ENCODE data around the gene OSBPL1A.

The OSBPL1A gene

DNA sequence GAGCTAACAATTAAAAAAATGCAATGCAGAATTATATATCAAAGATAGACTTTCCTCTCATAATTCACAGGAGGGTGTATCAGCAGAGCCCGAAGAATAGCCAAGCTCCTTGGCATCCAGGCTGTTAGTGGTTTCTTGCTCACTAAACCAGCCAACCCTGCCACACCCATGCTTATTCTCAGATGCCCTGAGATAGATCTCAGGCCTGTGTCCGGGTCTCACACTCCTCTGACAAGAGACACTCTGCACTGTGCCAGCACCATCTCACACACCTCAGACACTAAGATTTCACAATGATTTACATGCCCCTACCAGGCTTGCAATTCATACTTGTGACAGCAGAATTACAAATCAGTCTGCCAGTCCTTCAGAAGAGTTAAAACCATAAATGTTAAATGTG is 64.5 kb downstream of the OSBPL1A start:
- DNase-seq, result no peak

DNA sequence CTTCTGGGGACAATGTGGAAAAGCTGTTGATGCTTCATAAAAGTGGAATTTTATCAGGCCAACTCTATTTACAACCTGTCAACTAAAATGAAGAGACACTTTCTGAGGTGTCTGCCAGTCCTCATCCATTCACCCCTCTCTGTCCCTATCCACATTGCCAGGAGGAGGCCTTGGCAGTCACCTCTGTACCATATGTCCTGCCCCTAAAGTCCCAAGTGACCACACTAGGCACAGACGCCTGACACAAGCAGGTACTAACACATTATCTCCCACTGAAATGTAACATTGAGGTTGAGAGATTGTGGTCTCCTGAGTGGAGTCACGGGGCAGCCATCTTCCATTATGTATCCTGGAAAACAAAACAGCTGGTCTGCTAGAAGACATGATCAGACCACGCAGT is 71.4 kb downstream of the OSBPL1A start:
- DNase-seq, result no peak

DNA sequence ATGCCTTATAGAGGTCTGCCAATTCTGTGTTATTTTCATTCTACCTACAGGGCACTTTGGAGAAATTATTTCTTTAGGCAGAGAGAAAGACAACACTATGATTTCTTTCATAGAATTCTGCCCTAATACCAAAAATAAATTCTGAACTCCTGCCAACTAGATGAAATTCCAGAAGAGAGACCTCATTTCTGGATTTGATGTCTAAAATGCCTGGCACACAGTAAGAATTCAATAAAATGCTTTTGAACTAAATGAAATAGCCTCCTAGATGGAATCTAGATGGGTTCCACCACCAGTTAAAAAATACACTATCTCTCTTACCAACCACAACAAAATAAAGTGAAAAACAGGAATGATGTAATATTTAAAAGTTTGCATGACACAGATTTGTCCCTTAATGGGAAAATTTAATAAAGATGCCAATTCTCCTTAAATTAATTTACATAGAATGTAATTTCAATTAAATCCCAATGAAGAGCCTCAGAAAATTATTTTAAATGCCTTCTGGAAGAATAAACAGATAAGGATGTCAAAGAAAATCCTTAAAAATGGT is 75.0 kb downstream of the OSBPL1A start:
- no peak for DNase-seq

DNA sequence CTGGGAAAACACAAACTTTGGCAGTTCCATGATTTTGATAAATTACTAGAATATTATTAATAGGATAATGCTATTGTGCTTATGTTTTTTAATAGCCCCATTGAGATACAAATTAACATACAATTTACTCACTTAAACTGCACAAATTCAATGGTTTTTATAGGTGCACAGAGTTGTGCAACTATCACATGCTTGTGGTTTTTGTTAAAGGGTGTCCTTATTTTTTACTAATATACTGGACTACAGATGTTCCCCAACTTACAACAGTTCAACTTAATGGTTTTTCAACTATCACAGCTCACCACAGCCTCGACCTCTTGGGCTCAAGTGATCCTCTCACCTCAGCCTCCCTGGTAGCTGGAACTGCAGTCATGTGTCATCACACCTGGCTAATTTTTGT is 76.6 kb downstream of the OSBPL1A start:
- DNase-seq, result no peak

DNA sequence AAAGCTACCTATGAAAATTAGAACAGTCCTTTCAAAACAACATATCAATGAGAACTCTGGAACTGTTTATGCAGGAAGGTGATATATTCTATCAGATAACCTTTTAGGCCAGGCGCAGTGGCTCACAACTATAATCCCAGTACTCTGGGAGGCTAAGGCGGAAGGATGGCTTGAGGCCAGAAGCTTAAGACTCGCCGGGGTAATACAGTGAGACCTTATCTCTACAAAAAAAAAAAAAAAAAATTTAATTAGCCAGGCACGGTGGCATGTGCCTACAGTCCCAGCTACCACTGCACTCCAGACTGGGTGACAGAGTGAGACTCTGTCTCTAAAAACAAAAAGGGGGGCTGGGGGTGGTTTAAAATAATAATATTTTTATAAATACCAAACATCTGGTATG is 77.9 kb downstream of the OSBPL1A start:
- DNase-seq, result no peak

DNA sequence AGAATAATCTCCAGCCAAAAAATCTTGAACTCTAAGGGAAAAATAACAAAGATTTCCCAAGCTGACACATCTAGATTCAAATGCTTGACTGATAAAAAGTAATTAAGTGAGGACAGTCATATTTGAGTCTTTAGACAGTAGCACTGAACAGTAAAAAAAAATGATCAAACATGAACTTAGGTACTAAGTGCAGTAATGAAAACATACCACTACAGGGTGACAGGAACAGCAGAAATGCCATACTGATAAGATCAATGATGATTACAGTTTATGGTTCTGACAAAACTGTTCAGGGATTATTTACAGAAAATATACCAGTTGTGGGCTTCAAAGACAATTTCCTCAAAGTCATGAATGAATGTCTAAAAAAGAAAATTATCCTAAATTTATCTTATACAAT is 80.3 kb downstream of the OSBPL1A start:
- no peak for DNase-seq

DNA sequence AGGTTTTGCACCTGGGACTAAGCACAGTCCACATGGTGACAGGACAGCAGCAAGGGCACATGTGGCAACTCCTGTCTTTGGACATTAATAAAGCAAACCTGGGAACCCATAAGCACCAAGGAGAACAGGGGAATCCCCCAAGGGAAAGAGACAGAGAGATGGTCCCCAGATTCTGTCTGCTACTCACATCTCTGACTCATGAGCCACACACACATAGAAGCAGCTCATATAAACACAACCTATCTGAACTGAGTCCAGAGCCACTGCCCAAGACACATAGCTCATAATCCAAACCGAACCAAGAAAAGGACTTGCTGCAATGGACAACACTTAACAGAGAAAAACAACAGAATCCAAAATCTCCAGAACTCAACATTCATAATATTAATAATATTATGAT is 82.5 kb downstream of the OSBPL1A start:
- DNase-seq, result no peak

DNA sequence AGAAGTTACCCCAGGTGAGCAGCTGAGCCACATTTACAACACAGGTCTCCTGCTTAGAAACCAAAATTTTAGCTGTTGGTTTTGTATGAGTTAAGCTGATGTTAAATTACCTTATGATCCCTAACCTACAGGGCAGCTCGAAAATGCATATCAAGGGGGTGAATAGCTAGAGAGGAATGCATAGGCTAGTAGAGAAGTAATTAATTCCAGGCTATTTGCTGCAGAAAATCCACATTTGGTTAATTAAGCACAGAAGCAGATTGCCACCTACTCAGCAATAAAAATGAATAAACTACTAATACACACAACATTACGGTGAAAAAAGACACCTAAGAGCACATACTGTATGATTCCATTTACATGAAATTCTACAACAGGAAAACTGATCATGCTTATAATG is 91.4 kb downstream of the OSBPL1A start:
- DNase-seq, result no peak

DNA sequence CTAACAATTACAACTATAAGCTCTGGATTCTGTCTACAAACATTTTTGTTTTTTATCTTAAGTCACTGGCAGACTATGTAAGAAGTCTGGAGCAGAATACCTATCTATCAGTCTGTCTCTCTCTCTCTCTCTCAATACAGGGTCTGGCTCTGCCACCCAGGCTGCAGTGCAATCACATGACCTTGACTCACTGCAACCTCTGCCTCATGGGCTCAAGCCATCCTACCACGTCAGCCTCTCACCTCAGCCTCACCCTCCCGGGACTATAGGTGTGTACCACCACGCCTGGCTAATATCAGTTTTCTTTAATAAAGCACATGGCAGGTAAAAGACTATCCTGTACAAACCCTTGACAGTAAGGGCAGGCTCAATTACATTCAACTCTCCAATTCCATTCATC is 96.9 kb downstream of the OSBPL1A start:
- DNase-seq, result no peak

DNA sequence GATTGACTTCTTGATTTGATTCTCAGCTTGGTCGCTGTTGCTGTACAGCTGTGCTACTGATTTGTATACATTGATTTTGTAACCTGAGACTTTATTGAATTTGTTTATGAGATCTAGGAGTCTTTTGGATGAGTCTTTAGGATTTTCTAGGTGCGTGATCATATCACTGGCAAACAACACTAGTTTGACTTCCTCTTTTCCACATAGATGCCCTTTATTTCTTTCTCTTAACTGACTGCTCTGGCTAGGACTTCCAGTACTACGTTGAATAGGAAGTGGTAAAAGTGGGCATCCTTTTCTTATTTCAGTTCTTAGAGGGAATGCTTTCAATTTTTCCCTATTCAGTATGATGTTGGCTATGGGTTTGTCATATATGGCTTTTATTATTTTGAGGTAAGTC is 101.3 kb downstream of the OSBPL1A start:
- DNase-seq, result no peak

DNA sequence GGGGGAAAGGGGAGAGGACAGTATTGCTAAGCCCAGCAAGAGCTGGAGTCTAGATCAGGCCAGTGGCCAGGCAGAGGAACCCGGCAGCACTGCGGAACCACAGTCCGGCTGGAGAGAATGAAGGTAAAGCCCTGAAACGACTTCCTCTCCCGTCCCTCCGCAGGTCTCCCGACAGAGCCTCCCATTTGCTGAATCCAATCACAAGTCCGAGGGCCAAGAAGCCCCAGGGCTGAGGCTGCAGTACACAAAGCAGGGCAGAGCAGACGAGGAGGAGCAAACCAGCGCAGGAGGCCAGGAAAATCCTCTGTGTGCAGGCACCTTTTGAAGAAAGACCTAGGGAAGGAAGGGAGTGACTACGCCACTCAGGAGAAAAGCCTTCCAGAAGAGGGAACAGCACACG is 104.4 kb downstream of the OSBPL1A start:
- DNase-seq, result no peak

DNA sequence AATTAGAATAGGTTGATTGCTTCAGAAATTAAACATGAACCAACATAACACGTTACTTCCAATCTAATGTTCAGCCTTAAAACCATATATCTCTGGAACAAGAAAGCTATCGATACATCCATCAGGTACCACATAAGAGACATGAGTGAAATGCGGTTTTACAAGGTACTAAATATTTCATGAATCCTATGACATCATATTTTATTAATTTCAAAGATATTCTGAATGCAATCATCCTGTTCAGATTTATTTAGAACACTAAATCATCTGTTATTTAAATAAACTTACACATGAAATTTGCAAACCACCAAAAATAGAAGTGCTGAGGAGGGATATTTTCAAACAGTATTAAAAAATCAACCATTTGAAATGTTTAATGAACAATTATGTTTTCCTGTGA is 119.0 kb downstream of the OSBPL1A start:
- DNase-seq, result no peak

DNA sequence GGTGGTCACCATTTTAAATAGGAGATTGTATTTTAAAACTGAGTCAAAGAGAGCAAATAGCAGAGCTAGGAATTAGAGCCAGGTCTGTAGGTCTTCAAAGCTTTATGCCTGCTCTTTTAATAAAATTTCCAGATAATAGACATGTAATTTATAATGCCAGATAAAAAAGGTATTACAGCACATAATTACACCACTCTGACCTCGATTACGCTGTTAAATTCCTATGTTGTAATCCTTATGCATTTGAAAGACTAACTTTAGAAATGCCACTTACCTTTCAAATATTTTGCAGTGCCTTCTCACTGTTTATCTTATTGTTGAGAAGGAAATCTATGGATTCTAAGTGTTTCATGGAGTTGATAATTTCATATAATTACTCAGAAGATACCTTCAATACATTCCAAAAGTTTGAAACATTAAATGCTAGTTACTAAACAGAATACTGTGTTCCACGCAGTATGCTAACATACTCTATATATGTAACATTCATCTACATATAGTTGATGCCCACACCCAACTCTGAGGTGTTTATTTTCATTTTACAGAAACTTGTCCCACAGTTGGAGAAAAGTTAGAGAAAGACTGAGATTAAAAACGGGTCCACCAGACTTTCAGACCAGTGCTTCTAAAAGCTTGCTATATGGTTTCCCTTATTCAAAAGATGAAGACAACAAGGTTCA is 120.0 kb downstream of the OSBPL1A start:
- no peak for DNase-seq

DNA sequence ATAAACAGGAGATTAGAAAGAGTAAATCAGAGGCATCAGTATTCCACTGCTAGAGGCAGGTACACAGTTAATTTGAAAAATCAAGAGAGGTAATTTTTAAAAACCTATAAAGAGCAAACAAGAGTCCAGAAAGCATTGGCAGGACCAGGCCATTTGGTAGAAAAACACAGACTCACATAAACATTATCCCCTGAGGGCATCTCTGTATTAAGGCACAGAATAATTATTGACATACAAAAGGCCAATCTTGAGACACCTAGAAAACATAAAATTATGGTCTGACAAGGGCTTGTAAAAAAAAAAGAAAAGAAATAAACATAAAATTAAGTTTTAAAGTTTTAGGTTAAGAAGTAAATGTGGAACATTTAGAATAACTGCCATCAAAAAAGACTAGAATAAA is 120.6 kb downstream of the OSBPL1A start:
- DNase-seq, result no peak

DNA sequence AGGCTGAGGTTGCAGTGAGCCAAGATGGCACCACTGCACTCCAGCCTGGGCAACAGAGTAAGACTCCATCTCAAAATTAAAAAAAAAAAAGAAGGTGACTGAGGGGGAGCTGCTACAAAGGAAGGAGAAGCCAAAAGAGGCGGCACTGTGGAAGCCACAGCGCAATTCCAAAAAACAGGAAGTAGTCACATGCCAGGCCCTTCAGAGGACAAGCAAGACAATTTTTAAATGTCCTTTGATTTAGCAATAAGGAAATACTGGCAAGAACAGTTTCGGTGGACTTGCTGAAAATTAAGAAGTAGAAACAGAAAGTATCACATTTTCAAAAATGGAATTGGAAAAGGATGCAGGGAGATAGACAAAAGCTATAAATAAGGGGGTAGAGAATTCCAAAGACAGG is 122.8 kb downstream of the OSBPL1A start:
- peak; percentile 92 for DNase-seq

DNA sequence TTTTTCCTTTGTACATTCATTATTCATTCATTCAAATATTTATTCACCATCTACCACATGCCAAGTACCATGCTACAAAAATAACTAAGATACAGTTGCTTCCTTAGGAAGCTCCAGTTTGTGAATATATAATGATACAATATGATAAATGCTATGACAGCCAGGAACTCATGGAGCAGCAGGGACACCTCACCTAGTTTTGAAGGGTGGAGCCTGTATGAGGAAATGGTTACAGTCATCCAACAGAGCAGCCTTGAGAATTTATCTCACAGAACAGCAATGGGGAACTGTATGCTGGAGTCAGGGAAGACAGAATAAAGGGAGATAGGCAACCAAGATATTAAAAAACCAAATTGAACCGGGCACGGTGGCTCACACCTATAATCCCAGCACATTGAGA is 124.0 kb downstream of the OSBPL1A start:
- DNase-seq, result peak; percentile 72

DNA sequence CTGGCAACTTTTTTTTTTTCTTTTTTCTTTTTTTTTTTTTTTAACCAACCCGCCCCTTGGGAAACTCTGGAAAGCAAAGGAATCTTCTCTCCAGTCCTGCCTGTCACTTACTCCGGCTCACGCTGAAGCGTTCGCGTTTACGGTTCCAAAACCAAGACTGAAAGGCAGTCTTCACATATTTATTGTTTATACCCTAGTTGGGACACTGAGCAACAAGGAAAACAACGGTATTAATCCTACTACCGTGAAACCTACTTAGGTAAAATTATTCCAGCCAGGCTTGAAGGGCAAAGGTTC is 125.4 kb downstream of the OSBPL1A start:
- no peak for DNase-seq

DNA sequence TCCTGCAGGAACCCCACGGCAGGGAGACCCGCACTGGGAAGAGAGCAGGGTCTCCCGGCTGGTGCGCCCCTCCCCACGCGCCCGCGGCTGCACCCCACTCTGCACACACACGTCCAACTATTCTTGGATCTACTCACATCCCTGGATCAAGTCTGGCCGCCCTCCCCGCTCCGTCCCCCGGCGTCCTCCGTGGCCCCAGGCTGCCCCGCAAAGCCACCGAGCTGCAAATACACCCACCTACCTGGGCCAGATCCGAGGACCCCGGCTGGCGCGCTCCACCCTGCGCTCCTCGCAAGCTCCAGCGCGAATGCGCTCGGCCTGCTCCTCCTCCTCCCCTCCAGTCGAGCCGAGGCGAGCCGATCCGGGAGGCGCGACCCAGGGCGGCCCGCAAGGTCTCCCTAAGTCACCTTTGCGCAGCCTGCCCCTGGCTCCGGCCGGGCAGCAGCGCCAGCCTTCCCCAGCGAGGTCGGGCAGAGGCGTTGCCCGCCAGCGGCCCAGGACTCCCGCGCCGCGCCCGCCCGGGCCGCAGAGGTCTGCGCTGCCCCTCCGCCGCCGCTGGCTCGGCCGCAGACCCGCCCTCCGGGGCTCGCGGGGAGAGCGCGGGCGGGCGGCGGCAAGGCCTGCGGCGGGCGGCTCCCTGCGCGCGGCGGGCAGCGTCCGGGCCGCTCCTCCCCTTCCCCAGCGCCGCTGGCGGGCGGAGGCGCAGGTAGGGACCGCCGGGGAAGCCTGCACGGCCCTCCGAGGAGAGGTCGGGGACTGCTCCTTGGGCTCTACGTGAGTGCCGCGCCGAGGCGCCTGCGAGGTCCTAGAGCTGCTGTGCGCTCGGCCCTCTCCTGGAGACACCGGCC is 126.0 kb downstream of the OSBPL1A start:
- peak; percentile 63 for DNase-seq

DNA sequence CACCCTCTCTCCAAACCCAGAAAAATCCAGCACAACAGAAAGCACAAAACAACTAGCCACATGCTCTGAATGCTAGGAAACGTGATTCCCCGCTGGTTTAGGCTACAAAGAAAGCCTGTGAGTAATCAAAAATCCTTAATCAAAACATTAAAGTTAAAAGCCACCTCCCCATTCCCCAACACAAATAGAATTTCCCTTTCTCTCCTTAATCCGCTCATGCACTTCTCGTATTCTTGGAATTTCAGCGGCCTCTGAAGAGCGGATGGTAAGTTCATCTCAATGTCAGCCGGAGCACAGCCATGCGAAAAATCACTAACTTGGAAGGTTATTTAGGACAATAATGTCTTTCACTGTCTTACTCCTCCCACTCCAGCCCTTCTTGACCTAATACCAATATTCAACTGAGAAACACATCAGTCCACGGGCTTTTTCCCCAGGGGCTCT is 126.7 kb downstream of the OSBPL1A start:
- DNase-seq, result no peak

DNA sequence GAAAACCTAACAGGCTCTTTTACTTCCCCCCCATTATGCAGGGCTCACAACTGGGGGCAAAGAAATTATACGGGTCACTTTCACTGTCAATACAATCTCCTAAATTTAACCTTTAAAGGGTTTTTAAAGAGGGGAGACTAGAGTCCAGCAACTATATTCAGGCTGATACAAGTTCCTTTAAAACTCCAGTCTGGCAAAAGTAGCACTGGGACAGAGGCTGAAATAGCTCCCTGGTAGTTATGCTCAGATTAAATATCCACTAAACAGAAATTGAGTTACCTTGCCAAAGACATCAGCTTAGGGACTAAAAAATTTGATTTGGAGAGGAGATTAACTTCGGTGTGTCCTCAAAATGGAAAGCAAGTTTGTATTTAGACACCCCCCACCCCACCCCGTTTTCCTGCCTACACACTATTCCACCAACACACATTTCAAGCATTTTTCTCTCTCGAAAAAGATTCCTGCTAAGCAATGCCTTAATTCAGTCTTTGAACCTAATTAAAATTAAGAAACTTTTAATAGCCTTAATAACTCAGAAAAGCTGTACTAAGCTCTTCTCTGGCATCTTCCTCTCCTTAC is 127.2 kb downstream of the OSBPL1A start:
- DNase-seq, result no peak

DNA sequence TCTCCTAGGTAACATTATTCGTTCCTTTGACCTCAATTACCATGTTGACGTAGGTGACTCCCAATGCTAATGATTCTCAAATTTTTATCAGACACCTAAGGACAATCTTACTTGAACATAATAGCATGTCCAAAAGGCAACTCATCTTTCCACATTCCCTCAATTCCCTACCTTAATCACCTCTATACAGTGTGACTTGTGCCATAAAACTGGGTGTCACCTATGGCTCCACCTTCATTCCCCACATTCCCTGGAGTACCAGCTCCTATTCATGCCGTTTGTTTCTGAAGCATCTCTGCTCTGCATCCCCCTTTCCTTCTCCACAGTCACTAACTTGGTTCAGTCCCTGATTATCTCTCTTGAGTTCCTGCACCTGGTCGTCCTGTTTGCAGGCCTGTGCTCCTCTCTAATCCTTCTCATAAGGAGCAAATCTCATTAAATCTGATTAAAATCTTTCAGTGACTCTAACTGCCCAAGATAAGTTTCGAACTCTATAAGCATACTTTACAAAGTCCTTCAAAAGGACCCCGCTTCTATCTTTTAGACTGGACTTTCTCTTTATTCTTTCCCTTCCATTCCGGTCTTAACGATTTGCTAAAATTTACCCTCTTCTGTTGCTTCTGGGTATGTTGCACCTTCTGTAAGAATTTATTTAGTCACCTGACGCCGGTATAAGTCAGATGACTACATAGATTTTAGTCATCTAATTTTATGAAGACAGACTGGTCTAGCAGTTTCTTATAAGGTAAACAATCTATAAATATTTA is 128.7 kb downstream of the OSBPL1A start:
- DNase-seq, result no peak

DNA sequence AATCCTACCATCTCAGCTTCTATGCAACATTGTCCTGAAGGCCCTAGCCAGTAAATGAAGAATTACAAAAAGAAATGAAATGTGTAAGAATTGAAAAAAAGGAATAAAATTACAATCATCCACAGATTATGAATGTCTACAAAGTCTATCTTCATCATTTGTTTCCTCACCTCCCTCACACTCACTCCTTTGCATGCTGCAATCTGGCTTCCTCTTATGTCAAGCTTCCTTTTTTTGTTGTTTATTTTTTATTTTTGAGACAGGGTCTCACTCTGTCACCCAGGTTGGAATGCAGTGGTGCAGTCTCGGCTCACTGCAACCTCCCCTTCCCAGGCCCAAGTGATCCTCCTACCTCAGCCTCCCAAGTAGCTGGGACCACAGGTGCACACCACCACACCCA is 129.7 kb downstream of the OSBPL1A start:
- DNase-seq, result peak; percentile 38

DNA sequence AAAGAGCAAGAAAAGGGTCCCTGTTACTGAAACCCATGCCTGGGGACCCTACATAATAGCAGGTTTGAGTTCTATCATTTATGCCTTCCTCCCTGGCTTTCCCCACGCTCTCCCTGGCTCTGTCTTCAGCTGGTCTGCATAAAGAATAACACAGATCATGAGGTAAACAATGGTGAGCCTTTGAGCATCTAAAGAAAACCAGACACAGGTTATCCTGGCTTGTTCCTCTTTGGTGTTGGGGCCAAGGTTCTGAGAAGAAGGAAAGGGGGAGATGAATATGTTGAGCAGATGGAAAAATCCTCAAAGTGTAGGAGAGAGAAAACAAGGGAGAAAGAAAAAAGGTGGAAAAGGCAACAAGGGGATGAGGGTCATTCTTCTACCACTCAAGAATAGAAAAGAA is 131.5 kb downstream of the OSBPL1A start:
- DNase-seq, result no peak

All from inflammatory macrophage treated with lipopolysaccharide for 4 hours (primary cell).